Embryonic facial prominence (tissue), 1 donor: ENCODE data around the gene CETN3.

Experiments
- DNase-seq: peaks from one replicate; pipeline ENCODE4 v3.0.0-alpha.2; 2016; ENCODE audit errors: extremely low spot score

CETN3 gene

GRCh38 chr5:90409318-90410177, at the start of gene CETN3:
Gene CETN3, minus strand, starts transcription at chr5:90409756. Its CDS starts 95 bp downstream, at chr5:90409661.
- DNase-seq: peak; percentile 98

DNA sequence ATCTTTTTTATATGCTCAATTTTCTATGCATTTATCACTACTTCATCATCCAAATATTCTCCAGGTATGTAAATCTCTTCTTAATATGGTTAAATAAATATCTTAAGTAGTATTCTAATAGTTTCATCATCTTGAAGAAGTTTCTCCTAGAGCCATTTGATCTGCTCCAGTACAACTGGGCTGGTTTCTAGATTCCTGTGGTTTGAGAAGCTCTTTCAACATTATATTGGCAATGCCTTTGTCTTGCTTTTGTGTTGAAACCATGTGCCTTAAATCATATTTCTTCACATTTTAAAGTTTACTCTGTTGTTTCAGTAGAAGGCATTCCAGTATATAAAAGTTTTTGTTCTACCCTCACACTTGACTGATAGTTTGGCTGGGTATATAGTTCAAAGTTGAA, 37.4 kb upstream of the CETN3 start:
- no peak for DNase-seq

DNA sequence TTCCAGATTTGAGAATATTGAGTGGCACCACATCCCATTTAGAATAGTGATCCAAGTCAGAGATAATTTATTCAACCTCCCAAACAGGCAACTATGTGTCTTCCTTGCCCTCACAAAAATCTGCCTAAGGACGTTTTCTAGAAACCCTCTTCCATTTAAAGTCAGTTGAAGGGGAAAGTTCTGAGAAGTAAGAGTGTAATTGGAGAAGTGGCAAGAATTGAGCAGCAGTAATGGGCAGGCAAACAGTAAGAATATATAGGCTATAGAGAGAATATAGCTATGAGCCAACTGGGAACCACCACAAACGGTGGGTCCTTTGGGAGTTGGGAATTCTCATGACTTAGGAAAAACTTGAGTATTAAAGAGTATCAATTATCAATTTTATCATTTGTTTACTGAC, 31.1 kb upstream of the CETN3 start:
- no peak for DNase-seq

GRCh38 chr5:90438100-90438499, 28.5 kb upstream of the CETN3 start:
- no peak for DNase-seq

DNA sequence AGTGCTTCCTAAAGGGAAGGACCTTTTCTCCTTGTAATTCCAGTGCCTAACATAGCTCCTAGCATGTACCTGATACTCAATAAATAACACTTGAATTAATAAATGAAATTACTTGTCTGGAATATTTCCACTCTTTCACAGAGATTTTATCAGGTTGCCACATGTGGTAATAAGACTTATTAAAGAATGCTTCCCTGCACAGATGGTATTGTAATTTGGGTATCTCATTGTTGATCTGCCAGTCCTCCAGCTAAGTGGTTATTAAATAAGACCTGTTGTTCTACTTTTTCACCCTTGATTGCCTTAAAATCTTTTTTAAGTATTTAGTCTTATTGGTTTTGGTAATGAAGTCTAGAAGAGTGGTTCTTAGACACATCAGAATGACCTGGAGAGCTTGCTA, 28.1 kb upstream of the CETN3 start:
- no peak for DNase-seq

GRCh38 chr5:90434116-90434714, 24.7 kb upstream of the CETN3 start:
- no peak for DNase-seq

DNA sequence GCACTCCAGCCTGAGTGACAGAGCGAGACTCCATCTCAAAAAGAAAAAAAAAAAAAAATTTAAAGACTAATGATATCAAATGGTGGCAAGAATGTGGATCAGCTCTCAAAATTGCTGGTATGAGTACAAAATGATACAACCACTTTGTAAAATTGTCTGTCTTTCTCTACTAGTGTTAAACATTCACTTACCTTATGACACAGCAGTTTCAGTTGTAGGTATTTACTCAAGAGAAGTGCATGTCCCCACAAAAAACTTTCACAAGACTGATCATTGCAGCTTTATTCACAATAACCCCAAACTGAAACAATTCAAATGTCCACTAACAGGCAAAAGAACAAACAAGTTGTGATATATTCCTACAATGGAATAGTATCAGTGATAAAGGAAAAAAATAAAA, 14.7 kb upstream of the CETN3 start:
- no peak for DNase-seq

- no peak for DNase-seq
Measured at GRCh38 chr5:90421136-90421535, 11.6 kb upstream of the CETN3 start.

DNA sequence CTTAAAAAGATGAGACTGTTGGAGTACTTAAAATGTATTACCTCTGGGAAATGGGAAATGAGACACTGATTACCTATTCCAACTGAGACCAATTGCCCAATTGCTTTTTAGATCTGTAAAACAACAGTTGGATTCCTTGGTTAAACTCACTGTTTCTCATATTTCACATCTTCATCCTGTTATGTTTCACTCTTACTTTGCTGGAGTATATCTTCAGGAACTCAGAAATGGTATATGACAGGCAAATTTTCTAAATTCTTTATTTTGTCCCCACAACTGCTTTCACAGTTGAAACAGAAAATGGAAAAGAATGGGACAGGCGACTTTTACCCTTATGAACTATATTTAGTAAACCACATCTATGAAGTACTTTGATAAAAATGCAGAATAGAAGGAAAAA, 8.7 kb upstream of the CETN3 start:
- no peak for DNase-seq

DNA sequence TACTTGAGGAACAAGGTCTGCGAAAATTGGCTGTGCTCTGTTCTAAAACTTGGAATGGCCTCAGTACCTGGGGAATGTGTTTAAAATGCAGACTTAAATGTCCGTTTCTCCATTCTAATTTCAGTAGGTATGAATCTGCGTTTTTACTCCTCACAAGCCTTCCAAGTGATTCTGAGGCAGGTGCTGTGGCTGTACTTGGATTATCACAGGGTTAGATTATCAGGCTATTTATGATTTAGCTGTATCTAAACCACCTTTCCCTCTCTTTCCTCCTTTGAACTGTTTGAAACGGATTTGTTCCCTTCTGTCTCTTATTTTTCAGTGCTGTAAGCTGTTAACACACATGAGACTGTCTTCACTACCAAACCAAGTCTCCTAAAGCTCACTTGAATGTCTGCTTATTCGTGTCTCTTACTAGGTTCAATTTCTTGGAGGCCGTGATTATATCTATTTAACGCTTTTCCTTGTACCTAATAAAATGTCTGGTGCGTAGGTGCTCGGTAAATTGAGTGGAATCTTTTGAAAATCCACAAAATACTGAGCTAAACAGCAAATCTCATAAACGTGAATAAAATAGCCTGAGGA, 714 bp upstream of the CETN3 start:
- no peak for DNase-seq

DNA sequence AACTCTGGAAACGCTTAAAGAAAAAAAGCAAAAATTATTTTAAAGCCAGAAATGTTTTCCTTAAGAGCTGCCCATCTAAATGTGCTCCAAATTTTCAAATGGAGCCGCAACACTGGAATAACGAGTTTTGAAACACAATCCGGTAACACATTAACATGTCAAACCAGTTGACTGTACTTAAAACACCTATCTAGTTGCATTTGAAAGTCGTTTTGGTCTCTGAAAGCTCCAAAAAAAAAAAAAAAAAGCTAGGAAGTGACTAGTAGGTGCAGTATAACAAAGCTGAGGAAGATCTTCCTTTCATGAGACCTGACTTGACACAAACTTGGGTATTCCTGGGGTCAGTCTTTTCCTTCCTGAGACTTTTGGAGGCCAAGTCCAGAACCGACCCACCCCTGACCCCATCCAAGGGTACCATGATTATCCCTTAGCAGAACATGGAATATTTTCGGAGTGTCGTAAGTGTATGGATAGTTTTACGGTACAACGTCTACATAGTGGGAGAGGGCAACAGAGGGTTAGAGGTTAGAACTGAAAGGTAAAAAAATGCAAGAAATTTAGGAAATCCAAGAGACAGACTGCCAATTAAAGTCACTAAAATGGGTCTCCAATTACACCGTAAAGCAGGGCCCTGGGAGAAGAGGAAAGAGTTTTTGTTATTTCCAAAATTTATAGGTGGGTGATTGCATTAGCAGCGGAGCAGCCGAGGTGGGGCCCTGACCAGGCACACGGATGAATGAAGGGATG, 812 bp downstream of the CETN3 start:
- no peak for DNase-seq

DNA sequence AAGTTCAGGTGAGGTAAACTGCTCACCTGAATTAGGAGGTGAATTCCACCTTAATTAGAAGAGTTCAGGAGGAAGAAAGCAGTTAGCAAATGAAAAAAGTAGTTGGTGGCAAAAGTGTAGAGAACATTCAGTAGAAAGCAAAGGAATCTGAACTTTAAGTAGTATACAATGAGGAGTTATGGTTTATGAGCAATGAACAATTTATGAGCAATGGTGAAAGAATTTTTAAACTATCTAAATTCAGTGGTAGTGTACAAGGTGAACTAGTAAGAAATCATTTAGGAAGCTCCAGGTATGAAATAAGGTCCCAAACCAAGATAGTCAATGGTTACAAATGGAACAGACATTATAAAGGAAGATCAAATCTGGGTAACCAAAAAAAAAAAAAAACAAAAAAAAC, 3.1 kb downstream of the CETN3 start:
- DNase-seq: no peak

- no peak for DNase-seq
Measured at GRCh38 chr5:90402521-90403255, 6.9 kb downstream of the CETN3 start.

- DNase-seq: no peak
Measured at GRCh38 chr5:90399251-90399650, 10.3 kb downstream of the CETN3 start.

GRCh38 chr5:90398726-90399125, 10.8 kb downstream of the CETN3 start:
- DNase-seq: no peak

DNA sequence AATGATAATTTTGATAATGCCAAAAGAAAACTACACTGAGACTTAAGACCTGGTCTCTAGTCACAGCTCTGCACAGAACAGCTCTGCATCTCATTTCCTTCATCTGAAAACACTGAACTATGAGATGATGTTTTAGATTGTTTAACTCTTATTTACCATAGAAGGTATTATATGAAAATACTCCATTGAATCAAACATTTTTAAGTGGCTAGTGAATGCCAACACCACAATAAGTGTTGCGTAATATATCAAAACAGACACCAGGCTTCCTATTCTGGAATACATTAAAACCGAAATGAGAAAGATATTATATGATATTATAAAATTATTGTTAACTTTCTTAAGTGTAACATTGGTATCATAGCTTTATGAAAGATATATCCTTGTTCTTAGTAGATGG, 14.6 kb downstream of the CETN3 start:
- DNase-seq: no peak

- DNase-seq: no peak
Measured at GRCh38 chr5:90390928-90391327, 18.6 kb downstream of the CETN3 start.

GRCh38 chr5:90390326-90390725, 19.2 kb downstream of the CETN3 start:
- DNase-seq: no peak

- DNase-seq: no peak
Measured at GRCh38 chr5:90387508-90387907, 22.0 kb downstream of the CETN3 start.

- no peak for DNase-seq
Measured at GRCh38 chr5:90386099-90386710, 23.4 kb downstream of the CETN3 start.

DNA sequence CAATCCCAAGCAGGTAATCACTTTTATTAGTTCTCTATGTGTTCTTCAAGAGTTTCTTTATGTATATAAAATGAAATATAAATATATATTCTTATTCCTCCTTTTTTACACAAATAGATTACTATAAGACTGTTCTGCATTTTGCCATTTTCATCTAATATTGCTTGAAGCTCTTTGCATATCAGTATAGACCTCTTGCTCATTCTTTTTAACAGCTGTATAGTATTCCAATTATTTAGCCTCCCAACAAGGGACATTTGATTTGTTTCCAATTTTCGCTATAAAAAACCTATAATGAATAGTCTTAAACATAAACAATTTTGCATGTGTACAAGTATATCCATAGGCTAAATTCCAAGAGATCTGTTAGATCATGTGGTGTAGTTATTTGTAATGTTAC, 25.2 kb downstream of the CETN3 start:
- no peak for DNase-seq
